ENCODE measurements around the gene MZT2A.
"Not testable (repeated sequence)": the region's sequence is repeated elsewhere in the genome, so short reads cannot be mapped to it uniquely, and the experiment has no call there.

Gene MZT2A

GRCh38 chr2:131492015-131492417 lies at the start of gene MZT2A:
TSS of gene MZT2A (minus strand) at chr2:131492397. CDS start at chr2:131492376, 21 bp downstream.
- DNase-seq: not testable (repeated sequence)

- DNase-seq: not testable (repeated sequence)
These were observed 46.7 kb upstream of the MZT2A start for GRCh38 chr2:131538856-131539255.

- DNase-seq: not testable (repeated sequence)
These were observed 44.6 kb upstream of the MZT2A start for GRCh38 chr2:131536841-131537240.

- not testable (repeated sequence) for DNase-seq
These were observed 44.0 kb upstream of the MZT2A start for GRCh38 chr2:131535951-131536826.

GRCh38 chr2:131535526-131535925 lies 43.3 kb upstream of the MZT2A start:
- no peak for DNase-seq

- DNase-seq: not testable (repeated sequence)
These were observed 42.8 kb upstream of the MZT2A start for GRCh38 chr2:131534965-131535364.

GRCh38 chr2:131534317-131534672 lies 42.1 kb upstream of the MZT2A start:
- DNase-seq: not testable (repeated sequence)

- not testable (repeated sequence) for DNase-seq
These were observed 41.6 kb upstream of the MZT2A start for GRCh38 chr2:131533609-131534316.

- not testable (repeated sequence) for DNase-seq
These were observed 40.8 kb upstream of the MZT2A start for GRCh38 chr2:131532723-131533608.

- DNase-seq: not testable (repeated sequence)
These were observed 39.5 kb upstream of the MZT2A start for GRCh38 chr2:131531547-131532185.

- not testable (repeated sequence) for DNase-seq
These were observed 38.6 kb upstream of the MZT2A start for GRCh38 chr2:131530626-131531344.

GRCh38 chr2:131529864-131530445 lies 37.8 kb upstream of the MZT2A start:
- not testable (repeated sequence) for DNase-seq

GRCh38 chr2:131528981-131529863 lies 37.0 kb upstream of the MZT2A start:
- DNase-seq: not testable (repeated sequence)

- DNase-seq: peak; percentile 58
These were observed 35.2 kb upstream of the MZT2A start, which contains the start of gene CCDC74A for GRCh38 chr2:131527131-131528001. TSS of gene CCDC74A (plus strand) at chr2:131527888. CDS start at chr2:131527971, 83 bp downstream.

- DNase-seq: not testable (repeated sequence)
These were observed 33.1 kb upstream of the MZT2A start for GRCh38 chr2:131525256-131525655.

GRCh38 chr2:131521961-131522781 lies 30.0 kb upstream of the MZT2A start:
- no peak for DNase-seq

- DNase-seq: not testable (repeated sequence)
These were observed 29.3 kb upstream of the MZT2A start for GRCh38 chr2:131521524-131521923.

GRCh38 chr2:131520526-131520925 lies 28.3 kb upstream of the MZT2A start:
- no peak for DNase-seq
